Measurements from ENCODE around the gene MAP2K5. TPM values are rescaled to one million over a fixed set of nuclear protein-coding genes. Genes with fewer than 3 reads are reported as not detected.

Gene MAP2K5
- total RNA-seq, 4 donors from 2014 or later = 7.7 to 15.1 (median 12.0) TPM

GRCh38 chr15:67509918-67510317 is 32.6 kb upstream of the MAP2K5 start:
- Histone ChIP-seq H3K27me3 (no peaks in the 10 kb centered on the region), H3K4me1 (no peaks in the 10 kb centered on the region), H3K36me3 (peaks cover 0 to 48% of the 10 kb centered on the region in 2 donors), H3K4me3 (no peak overlapping the region), H3K27ac (no peak overlapping the region), H3K9me3 (no peaks in the 10 kb centered on the region)
- no peak for ATAC-seq
- TF ChIP-seq POLR2AphosphoS5 (IDR thresholded peaks at IDR 0.05) (no peak), EP300 (IDR thresholded peaks at IDR 0.05) (no peak), CTCF (IDR thresholded peaks at IDR 0.05) (no peak), POLR2A (IDR thresholded peaks at IDR 0.05) (no peak)
- WGBS, 2 donors (ENCODE audit: low coverage in 1 of 2) = 93 to 94% methylated on average over 4 of the region's 4 CpGs

GRCh38 chr15:67510597-67511190 is 31.8 kb upstream of the MAP2K5 start:
- 77 to 87% methylated on average over 7 of the region's 7 CpGs for WGBS, 2 donors (ENCODE audit: low coverage in 1 of 2)
- Histone ChIP-seq H3K27me3 (no peaks in the 10 kb centered on the region), H3K4me1 (no peaks in the 10 kb centered on the region), H3K9me3 (no peaks in the 10 kb centered on the region), H3K36me3 (peaks cover 0 to 56% of the 10 kb centered on the region in 2 donors), H3K4me3 (no peak overlapping the region), H3K27ac (no peak overlapping the region)
- no peak for ATAC-seq
- no peak for TF ChIP-seq CTCF (IDR thresholded peaks at IDR 0.05)
- no peak for TF ChIP-seq POLR2AphosphoS5 (IDR thresholded peaks at IDR 0.05)
- TF ChIP-seq POLR2A (IDR thresholded peaks at IDR 0.05) = no peak
- no peak for TF ChIP-seq EP300 (IDR thresholded peaks at IDR 0.05)

GRCh38 chr15:67511606-67512005 is 30.9 kb upstream of the MAP2K5 start:
- Histone ChIP-seq H3K36me3 (peaks cover 0 to 65% of the 10 kb centered on the region in 2 donors), H3K4me3 (no peak overlapping the region), H3K4me1 (no peaks in the 10 kb centered on the region), H3K27ac (no peak overlapping the region), H3K9me3 (no peaks in the 10 kb centered on the region), H3K27me3 (no peaks in the 10 kb centered on the region)
- 90 to 100% methylated on average over 1 to 2 of the region's 3 CpGs for WGBS, 2 donors (ENCODE audit: low coverage in 1 of 2)
- ATAC-seq = no peak
- TF ChIP-seq POLR2A (IDR thresholded peaks at IDR 0.05) (no peak), EP300 (IDR thresholded peaks at IDR 0.05) (no peak), POLR2AphosphoS5 (IDR thresholded peaks at IDR 0.05) (no peak), CTCF (IDR thresholded peaks at IDR 0.05) (no peak)

GRCh38 chr15:67512140-67512539 is 30.4 kb upstream of the MAP2K5 start:
- H3K9me3 ChIP-seq = no peaks in the 10 kb centered on the region
- H3K36me3 ChIP-seq = peaks cover 0 to 70% of the 10 kb centered on the region in 2 donors
- no peaks in the 10 kb centered on the region for H3K4me1 ChIP-seq
- no peak overlapping the region for H3K27ac ChIP-seq
- H3K27me3 ChIP-seq = no peaks in the 10 kb centered on the region
- H3K4me3 ChIP-seq = no peak overlapping the region
- 37 to 44% methylated on average over 3 of the region's 3 CpGs for WGBS, 2 donors (ENCODE audit: low coverage in 1 of 2)
- no peak for TF ChIP-seq CTCF (IDR thresholded peaks at IDR 0.05)
- TF ChIP-seq EP300 (IDR thresholded peaks at IDR 0.05) = no peak
- no peak for TF ChIP-seq POLR2A (IDR thresholded peaks at IDR 0.05)
- no peak for TF ChIP-seq POLR2AphosphoS5 (IDR thresholded peaks at IDR 0.05)
- ATAC-seq = no peak

GRCh38 chr15:67512933-67513714 is 29.4 kb upstream of the MAP2K5 start:
- no peaks in the 10 kb centered on the region for H3K9me3 ChIP-seq
- H3K4me1 ChIP-seq = no peaks in the 10 kb centered on the region
- 77 to 80% methylated on average over 8 of the region's 9 CpGs for whole genome bisulfite sequencing, 2 donors (ENCODE audit: low coverage in 1 of 2)
- no peak overlapping the region for H3K27ac ChIP-seq
- no peak for TF ChIP-seq POLR2A (IDR thresholded peaks at IDR 0.05)
- no peak for TF ChIP-seq POLR2AphosphoS5 (IDR thresholded peaks at IDR 0.05)
- no peak for TF ChIP-seq EP300 (IDR thresholded peaks at IDR 0.05)
- TF ChIP-seq CTCF (IDR thresholded peaks at IDR 0.05) = no peak
- H3K27me3 ChIP-seq = no peaks in the 10 kb centered on the region
- ATAC-seq = no peak
- no peak overlapping the region for H3K4me3 ChIP-seq
- H3K36me3 ChIP-seq = peaks cover 0 to 70% of the 10 kb centered on the region in 2 donors
